Left lung (tissue), 10 donors: ENCODE data around the gene SSBP2. TPM values are rescaled to one million over a fixed set of nuclear protein-coding genes. Genes with fewer than 3 reads are reported as not detected.
"Not testable (repeated sequence)": the region's sequence is repeated elsewhere in the genome, so short reads cannot be mapped to it uniquely, and the experiment has no call there.

Experiments
- ATAC-seq: fragments of 200-7000 bp; cut with Tn5 transposase; one replicate; pipeline ENCODE4 v1.9.1; 2020; ENCODE audit warnings: moderate library complexity
- DNase-seq, 4 donors: peaks; one replicate each; pipeline ENCODE4 v3.0.0-alpha.2; 2013 to 2020
- H3K27ac ChIP-seq, 2 donors: fragments of 200-600 bp; sonication (generic) in 1 of 2; one replicate each; pipeline versions ENCODE4 v1.5.0 to v1.8.0; 2020 to 2021
- H3K27me3 ChIP-seq, 2 donors: fragments of 200-600 bp; sonication (generic) in 1 of 2; one replicate each; pipeline versions ENCODE4 v1.5.0 to v1.8.0; 2020 to 2021
- H3K36me3 ChIP-seq, 2 donors: fragments of 200-600 bp; sonication (generic) in 1 of 2; one replicate each; pipeline versions ENCODE4 v1.5.0 to v1.8.0; 2020 to 2021
- H3K4me1 ChIP-seq, 2 donors: fragments of 200-600 bp; one replicate each; pipeline ENCODE4 v1.8.0; 2021
- H3K4me3 ChIP-seq, 2 donors: fragments of 200-600 bp; sonication (generic) in 1 of 2; one replicate each; pipeline versions ENCODE4 v1.5.0 to v1.8.0; 2020 to 2021; ENCODE audit warnings: mild to moderate bottlenecking in 1 of 2
- H3K9me3 ChIP-seq, 2 donors: fragments of 200-600 bp; sonication (generic) in 1 of 2; one replicate each; pipeline versions ENCODE4 v1.5.0 to v1.8.0; 2020 to 2021
- CTCF ChIP-seq, 2 donors: fragments of 200-600 bp; sonication (generic) in 1 of 2; IDR thresholded peaks; one replicate each; pipeline versions ENCODE4 v1.5.0 to v1.8.0; 2021; ENCODE audit warnings: antibody characterized with exemption in 2 of 2
- intact Hi-C, 2 donors: fragments of 100-400 bp; cut with DNase I; formaldehyde crosslinking; loops; one replicate each; pipeline versions ENCODE4 v1.11.2 to v1.14.2; 2022
- polyA plus RNA-seq, 6 donors: library from polyadenylated mRNA; unstranded; fragments of 120-200 nt; gene quantifications; one replicate each; pipeline ENCODE4 v1.2.1, GENCODE V29; 2013; ENCODE audit not compliant: insufficient read length in 6 of 6
- total RNA-seq, 2 donors: library from RNA; stranded (reverse); fragmentation: NEBNext Ultra II Directional; extraction: Animal tissue kit (Norgen Biotek cat#: 25700); gene quantifications; one replicate each; pipeline ENCODE4 v1.2.1, GENCODE V29; 2021
- donor health status: DM: no; HTN: yes; CAD: no.
- donor health status: DM: no; HTN: no; CAD: no.

Gene SSBP2
- total and polyA plus RNA-seq, 8 donors = 31.6 to 103 (median 74.8) TPM

- Histone ChIP-seq H3K4me3 (no peak overlapping the region), H3K27ac (no peak overlapping the region), H3K9me3 (no peaks in the 10 kb centered on the region), H3K4me1 (no peaks in the 10 kb centered on the region), H3K27me3 (no peaks in the 10 kb centered on the region), H3K36me3 (no peaks in the 10 kb centered on the region)
- no peak for DNase-seq
- TF ChIP-seq CTCF (IDR thresholded peaks at IDR 0.05) = no peak
- ATAC-seq = peak; percentile 33
- intact Hi-C loops = loop anchor here in 1 of 2 donors (10.0 kb wide), 1 partner anchor 231 kb away; no protein-coding TSS in a partner anchor
Measured at GRCh38 chr5:81513982-81514381, 236.9 kb downstream of the SSBP2 start.

- Histone ChIP-seq H3K27ac (no peak overlapping the region), H3K4me3 (no peak overlapping the region), H3K4me1 (no peaks in the 10 kb centered on the region), H3K9me3 (no peaks in the 10 kb centered on the region), H3K27me3 (no peaks in the 10 kb centered on the region), H3K36me3 (no peaks in the 10 kb centered on the region)
- no peak for ATAC-seq
- DNase-seq = no peak
- no peak for TF ChIP-seq CTCF (IDR thresholded peaks at IDR 0.05)
- intact Hi-C loops = loop anchor here in 1 of 2 donors (10.0 kb wide), 1 partner anchor 231 kb away; no protein-coding TSS in a partner anchor
Measured at GRCh38 chr5:81513473-81513872, 237.4 kb downstream of the SSBP2 start.

GRCh38 chr5:81506900-81507588 is 243.9 kb downstream of the SSBP2 start:
- ATAC-seq (peak; percentile 100), DNase-seq (peak in 3 of 4 donors; percentile 35 to 90 (median 65))
- no peaks in the 10 kb centered on the region for H3K9me3 ChIP-seq
- no peaks in the 10 kb centered on the region for H3K36me3 ChIP-seq
- peak overlapping the region in 1 of 2 donors; percentile 41 for H3K27ac ChIP-seq
- intact Hi-C loops = no loop called here
- H3K4me1 ChIP-seq = peaks cover 0 to 18% of the 10 kb centered on the region in 2 donors
- peak; percentile 72 to 74 for TF ChIP-seq CTCF (IDR thresholded peaks at IDR 0.05)
- H3K4me3 ChIP-seq = no peak overlapping the region
- H3K27me3 ChIP-seq = no peaks in the 10 kb centered on the region

GRCh38 chr5:81506378-81506777 is 244.5 kb downstream of the SSBP2 start:
- Histone ChIP-seq H3K27me3 (no peaks in the 10 kb centered on the region), H3K9me3 (no peaks in the 10 kb centered on the region), H3K27ac (peak overlapping the region in 1 of 2 donors; percentile 41), H3K36me3 (no peaks in the 10 kb centered on the region), H3K4me3 (no peak overlapping the region), H3K4me1 (peaks cover 0 to 18% of the 10 kb centered on the region in 2 donors)
- peak; percentile 23 for ATAC-seq
- no peak for TF ChIP-seq CTCF (IDR thresholded peaks at IDR 0.05)
- no peak for DNase-seq
- intact Hi-C loops = no loop called here

- Histone ChIP-seq H3K27me3 (no peaks in the 10 kb centered on the region), H3K9me3 (no peaks in the 10 kb centered on the region), H3K4me3 (no peak overlapping the region), H3K27ac (peak overlapping the region; percentile 41 to 42), H3K36me3 (no peaks in the 10 kb centered on the region), H3K4me1 (peaks cover 0 to 18% of the 10 kb centered on the region in 2 donors)
- TF ChIP-seq CTCF (IDR thresholded peaks at IDR 0.05) = no peak
- ATAC-seq (no peak), DNase-seq (no peak)
- intact Hi-C loops = no loop called here
Measured at GRCh38 chr5:81505672-81506071, 245.2 kb downstream of the SSBP2 start.

GRCh38 chr5:81503602-81504001 is 247.3 kb downstream of the SSBP2 start:
- H3K9me3 ChIP-seq, H3K36me3 ChIP-seq, intact Hi-C loops, DNase-seq, H3K4me3 ChIP-seq, H3K27me3 ChIP-seq, ATAC-seq, H3K27ac ChIP-seq: not testable (repeated sequence)
- H3K4me1 ChIP-seq = peaks cover 0 to 18% of the 10 kb centered on the region in 2 donors
